Measurements from ENCODE around the gene CCDC73.
"Not testable (repeated sequence)": the region's sequence is repeated elsewhere in the genome, so short reads cannot be mapped to it uniquely, and the experiment has no call there.

The CCDC73 gene

GRCh38 chr11:32792948-32793475, 1.4 kb downstream of the CCDC73 start:
- DNase-seq = peak; percentile 49

GRCh38 chr11:32792111-32792947, 2.1 kb downstream of the CCDC73 start:
- no peak for DNase-seq

- DNase-seq = no peak
Observed at GRCh38 chr11:32790916-32791315, 3.5 kb downstream of the CCDC73 start.

- DNase-seq = no peak
Observed at GRCh38 chr11:32786811-32787210, 7.7 kb downstream of the CCDC73 start.

GRCh38 chr11:32785262-32785661, 9.2 kb downstream of the CCDC73 start:
- no peak for DNase-seq

GRCh38 chr11:32781721-32782120, 12.7 kb downstream of the CCDC73 start:
- DNase-seq = no peak

GRCh38 chr11:32780839-32781238, 13.6 kb downstream of the CCDC73 start:
- DNase-seq = not testable (repeated sequence)

- DNase-seq = peak; percentile 52
Observed at GRCh38 chr11:32779136-32779535, 15.3 kb downstream of the CCDC73 start.

- peak; percentile 16 for DNase-seq
Observed at GRCh38 chr11:32775908-32776307, 18.6 kb downstream of the CCDC73 start.

- no peak for DNase-seq
Observed at GRCh38 chr11:32774081-32774480, 20.4 kb downstream of the CCDC73 start.

GRCh38 chr11:32772731-32773130, 21.7 kb downstream of the CCDC73 start:
- no peak for DNase-seq

GRCh38 chr11:32761774-32762173, 32.7 kb downstream of the CCDC73 start:
- DNase-seq = not testable (repeated sequence)

GRCh38 chr11:32758291-32758690, 36.2 kb downstream of the CCDC73 start:
- DNase-seq = no peak

- not testable (repeated sequence) for DNase-seq
Observed at GRCh38 chr11:32753181-32753580, 41.3 kb downstream of the CCDC73 start.

GRCh38 chr11:32752001-32752400, 42.5 kb downstream of the CCDC73 start:
- DNase-seq = no peak

GRCh38 chr11:32751381-32751780, 43.1 kb downstream of the CCDC73 start:
- DNase-seq = no peak

GRCh38 chr11:32729976-32730375, 64.5 kb downstream of the CCDC73 start:
- DNase-seq = no peak

- DNase-seq = no peak
Observed at GRCh38 chr11:32723332-32723731, 71.1 kb downstream of the CCDC73 start.

- DNase-seq = no peak
Observed at GRCh38 chr11:32722255-32722654, 72.2 kb downstream of the CCDC73 start.

- DNase-seq = no peak
Observed at GRCh38 chr11:32713496-32713895, 81.0 kb downstream of the CCDC73 start.

GRCh38 chr11:32708978-32709377, 85.5 kb downstream of the CCDC73 start:
- DNase-seq = not testable (repeated sequence)

GRCh38 chr11:32706985-32707741, 87.3 kb downstream of the CCDC73 start:
- peak; percentile 62 for DNase-seq

GRCh38 chr11:32705309-32706033, 89.0 kb downstream of the CCDC73 start:
- no peak for DNase-seq

Data from inflammatory macrophage treated with lipopolysaccharide for 4 hours (primary cell).